GM12874 (cell line): ENCODE measurements around the gene WASHC4.

ENCODE experiments used
- TF ChIP-seq, protein P1 (sequence below): IDR thresholded peaks from 2 replicates; pipeline ENCODE4 v1.5.1; 2011; ENCODE audit warnings: low read depth, mild to moderate bottlenecking, control low read depth, low read length, moderate library complexity; ENCODE audit not compliant: insufficient read depth

WASHC4 gene, protein sequence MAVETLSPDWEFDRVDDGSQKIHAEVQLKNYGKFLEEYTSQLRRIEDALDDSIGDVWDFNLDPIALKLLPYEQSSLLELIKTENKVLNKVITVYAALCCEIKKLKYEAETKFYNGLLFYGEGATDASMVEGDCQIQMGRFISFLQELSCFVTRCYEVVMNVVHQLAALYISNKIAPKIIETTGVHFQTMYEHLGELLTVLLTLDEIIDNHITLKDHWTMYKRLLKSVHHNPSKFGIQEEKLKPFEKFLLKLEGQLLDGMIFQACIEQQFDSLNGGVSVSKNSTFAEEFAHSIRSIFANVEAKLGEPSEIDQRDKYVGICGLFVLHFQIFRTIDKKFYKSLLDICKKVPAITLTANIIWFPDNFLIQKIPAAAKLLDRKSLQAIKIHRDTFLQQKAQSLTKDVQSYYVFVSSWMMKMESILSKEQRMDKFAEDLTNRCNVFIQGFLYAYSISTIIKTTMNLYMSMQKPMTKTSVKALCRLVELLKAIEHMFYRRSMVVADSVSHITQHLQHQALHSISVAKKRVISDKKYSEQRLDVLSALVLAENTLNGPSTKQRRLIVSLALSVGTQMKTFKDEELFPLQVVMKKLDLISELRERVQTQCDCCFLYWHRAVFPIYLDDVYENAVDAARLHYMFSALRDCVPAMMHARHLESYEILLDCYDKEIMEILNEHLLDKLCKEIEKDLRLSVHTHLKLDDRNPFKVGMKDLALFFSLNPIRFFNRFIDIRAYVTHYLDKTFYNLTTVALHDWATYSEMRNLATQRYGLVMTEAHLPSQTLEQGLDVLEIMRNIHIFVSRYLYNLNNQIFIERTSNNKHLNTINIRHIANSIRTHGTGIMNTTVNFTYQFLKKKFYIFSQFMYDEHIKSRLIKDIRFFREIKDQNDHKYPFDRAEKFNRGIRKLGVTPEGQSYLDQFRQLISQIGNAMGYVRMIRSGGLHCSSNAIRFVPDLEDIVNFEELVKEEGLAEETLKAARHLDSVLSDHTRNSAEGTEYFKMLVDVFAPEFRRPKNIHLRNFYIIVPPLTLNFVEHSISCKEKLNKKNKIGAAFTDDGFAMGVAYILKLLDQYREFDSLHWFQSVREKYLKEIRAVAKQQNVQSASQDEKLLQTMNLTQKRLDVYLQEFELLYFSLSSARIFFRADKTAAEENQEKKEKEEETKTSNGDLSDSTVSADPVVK

DNA sequence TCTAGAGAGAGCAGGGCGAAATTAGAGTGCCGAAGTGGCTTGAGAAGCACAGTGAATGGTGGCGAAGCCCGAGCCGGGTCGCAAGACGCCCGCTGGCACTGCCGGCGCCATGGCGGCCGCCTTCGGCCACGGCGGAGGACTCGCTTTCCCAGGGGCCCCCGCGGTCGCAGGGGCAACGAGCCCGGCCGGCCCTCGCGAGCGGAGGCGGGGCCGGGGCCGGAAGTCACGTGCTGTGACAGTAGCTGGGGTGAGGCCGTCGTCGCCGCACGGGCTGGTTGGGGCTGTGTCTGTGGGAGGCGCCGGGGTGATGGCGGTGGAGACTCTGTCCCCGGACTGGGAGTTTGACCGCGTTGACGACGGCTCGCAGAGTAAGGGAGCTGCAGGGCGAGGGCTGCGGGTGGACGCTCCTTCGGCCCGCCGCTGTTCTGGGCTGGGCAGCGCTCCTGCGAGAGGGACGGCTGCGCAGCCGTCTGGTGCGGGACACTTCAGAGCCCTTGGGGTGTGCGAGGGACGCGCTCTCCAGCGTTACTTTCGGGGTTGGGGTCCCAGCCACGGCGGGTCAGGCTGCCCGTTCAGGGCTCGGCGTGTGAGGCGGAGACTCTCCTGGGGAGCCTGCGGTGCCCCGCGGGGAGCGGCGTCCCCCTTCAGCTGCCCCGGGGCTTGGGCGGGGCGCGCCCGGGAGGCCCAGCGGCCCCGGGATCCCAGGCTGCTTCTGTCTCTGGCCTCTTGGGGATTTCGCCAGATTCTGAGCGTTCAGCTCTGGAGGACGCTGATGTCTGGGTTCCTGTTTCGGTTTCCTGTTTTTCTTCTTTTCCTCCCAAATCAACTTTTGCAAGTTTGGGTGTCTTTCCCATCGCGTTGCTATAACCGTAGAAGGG, at the start of gene WASHC4:
TSS of gene WASHC4 (plus strand) at position 238 of the 878 bp plus-strand sequence. CDS start at position 308, 70 bp downstream.
- TF ChIP-seq, protein P1, sequence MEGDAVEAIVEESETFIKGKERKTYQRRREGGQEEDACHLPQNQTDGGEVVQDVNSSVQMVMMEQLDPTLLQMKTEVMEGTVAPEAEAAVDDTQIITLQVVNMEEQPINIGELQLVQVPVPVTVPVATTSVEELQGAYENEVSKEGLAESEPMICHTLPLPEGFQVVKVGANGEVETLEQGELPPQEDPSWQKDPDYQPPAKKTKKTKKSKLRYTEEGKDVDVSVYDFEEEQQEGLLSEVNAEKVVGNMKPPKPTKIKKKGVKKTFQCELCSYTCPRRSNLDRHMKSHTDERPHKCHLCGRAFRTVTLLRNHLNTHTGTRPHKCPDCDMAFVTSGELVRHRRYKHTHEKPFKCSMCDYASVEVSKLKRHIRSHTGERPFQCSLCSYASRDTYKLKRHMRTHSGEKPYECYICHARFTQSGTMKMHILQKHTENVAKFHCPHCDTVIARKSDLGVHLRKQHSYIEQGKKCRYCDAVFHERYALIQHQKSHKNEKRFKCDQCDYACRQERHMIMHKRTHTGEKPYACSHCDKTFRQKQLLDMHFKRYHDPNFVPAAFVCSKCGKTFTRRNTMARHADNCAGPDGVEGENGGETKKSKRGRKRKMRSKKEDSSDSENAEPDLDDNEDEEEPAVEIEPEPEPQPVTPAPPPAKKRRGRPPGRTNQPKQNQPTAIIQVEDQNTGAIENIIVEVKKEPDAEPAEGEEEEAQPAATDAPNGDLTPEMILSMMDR: no peak

DNA sequence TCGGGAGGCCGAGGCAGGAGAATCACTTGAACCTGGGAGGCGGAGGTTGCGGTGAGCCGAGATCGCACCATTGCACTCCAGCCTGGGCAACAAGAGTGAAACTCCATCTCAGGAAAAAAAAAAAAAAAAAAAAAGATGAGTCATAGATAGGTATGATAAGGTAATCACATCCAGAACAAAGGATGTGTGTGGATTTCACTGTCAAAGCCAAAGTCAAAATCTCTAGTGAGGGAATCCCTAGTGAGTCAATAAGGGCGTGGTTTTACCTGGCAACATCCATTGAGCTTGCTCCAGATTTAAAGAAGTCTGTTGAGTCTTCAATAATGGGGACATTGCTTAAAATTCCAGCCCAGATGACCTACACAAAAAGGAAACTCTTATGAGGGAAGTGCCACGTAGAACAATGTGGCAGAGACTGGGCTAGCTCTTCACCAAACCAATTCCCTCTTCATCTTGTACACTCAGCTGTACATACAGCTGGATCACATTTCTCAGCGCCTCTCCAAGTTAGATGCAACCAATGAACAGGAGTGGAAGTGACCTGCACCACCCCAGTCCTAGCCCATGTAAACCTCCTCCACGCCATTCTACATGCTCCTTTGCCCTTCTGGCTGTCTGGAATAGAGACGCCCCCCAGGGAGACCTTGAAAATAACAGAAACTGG, 46.7 kb upstream of the WASHC4 start:
- TF ChIP-seq, protein P1: no peak

DNA sequence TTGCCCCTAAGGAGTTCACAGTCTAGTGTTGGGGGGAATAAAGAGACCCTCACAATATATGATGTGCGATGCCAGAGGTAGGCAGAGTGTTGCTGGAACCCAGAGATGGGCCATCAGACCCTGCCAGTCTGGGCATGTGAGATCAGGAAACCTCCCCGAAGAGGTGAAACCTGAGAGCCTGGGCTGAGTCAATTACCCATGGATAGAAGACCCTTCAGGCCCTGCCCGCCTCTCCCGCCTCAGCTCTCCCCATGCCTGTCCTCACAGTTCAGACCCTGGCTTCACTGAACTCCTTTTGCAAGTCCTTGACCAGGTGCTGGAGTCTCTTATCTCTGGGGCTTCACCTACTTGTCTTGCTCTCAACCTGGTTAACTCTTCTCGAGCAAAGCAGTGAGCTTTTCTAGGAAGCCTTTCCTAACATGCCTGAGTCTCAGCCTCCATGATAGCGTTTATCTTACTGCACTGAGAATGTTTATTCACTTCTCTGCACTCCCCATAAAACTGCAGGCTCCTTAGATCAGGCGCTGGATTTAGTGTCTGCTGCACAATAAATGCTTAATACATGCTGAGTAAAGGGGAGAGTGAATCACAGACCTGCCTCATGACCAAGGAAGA, 42.9 kb upstream of the WASHC4 start:
- TF ChIP-seq, protein P1: no peak

DNA sequence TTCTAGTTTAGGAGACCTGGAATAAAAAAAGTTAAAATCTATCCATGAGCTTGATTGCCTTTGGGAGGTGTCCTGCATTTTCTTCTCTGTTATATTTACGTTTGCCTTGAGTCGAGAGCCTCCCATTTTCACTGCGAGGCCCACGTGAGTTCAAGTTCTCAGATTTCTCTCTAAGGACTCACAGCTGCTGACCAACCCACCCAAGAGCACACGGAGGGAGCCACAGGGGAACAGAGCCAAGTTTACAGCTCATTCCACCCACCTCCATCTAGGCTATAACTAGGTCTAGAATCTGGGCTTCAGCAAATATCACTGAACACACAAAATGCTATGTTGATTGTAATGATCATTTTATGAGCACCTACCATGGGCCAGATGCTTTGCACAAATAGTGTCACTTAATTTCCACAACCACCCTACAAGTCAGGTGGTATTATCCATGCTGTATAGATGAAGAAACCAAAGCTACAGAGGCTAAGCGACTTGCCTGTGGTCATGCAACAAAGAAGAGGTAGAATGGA, 40.0 kb upstream of the WASHC4 start:
- TF ChIP-seq, protein P1: no peak

DNA sequence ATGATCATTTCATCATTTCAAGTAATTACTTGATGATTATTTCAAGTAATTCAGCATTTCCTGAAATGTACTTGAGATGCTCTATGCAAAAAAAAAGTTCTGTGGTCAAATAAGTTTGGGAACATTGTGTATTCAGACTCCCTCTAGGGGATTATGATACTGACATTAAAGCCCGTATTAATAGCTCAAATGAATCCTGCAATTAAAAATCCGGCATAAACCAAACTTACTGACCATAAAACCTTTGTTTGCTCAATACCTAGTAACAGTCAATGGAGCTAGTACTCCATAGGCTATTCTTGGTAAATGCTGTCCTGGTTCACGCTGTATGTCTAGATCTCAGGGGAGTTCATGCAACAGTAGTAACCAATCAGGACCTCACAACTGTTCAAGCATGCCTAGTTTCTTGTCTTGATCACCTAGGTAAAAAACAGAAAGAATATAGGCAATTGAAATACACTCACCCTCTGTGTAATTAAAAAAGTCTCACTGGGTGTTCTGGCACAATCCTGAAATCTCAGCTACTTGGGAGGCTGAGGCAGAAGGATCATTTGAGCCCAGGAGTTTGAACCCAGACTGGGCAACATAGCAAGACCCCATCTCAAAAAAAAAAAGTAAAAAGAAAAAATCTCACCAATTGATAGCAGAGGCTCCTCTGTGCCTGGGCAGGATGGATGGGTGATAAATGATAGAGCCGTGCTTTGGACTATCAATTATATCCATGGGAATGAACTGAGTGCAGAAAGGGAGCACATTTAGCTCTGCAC, 37.4 kb upstream of the WASHC4 start:
- TF ChIP-seq, protein P1: no peak
